GM12891 (cell line): Measurements from ENCODE around the gene UNC45A.
A peak's percentile ranks its signal among the peaks of the same experiment; 100 is the strongest.

Experiments
- DNase-seq: peaks from one replicate; pipeline ENCODE4 v3.0.0; 2011; ENCODE audit warnings: low spot score; ENCODE audit not compliant: insufficient read length
- FAIRE-seq: peaks from 2 replicates; lab custom pipeline; 2011; peaks lifted over from hg19 to GRCh38; lab: Jason Lieb, UNC
- PAX5 ChIP-seq: IDR thresholded peaks from 2 replicates; pipeline ENCODE4 v1.6.1; 2011; ENCODE audit warnings: low read length, moderate library complexity, mild to moderate bottlenecking; ENCODE audit not compliant: insufficient read depth, severe bottlenecking
- POLR2A ChIP-seq: IDR thresholded peaks from 2 replicates; pipeline ENCODE4 v1.6.1; 2011; ENCODE audit warnings: low read depth, low read length, control low read depth
- POLR2AphosphoS5 ChIP-seq: IDR thresholded peaks from 2 replicates; pipeline ENCODE4 v1.6.1; 2011; ENCODE audit warnings: low read depth, low read length, control low read depth
- POU2F2 ChIP-seq: IDR thresholded peaks from 2 replicates; pipeline ENCODE4 v1.6.1; 2011; ENCODE audit warnings: low read depth, mild to moderate bottlenecking, control low read depth, low read length, moderate library complexity
- SPI1 ChIP-seq: IDR thresholded peaks from 2 replicates; pipeline ENCODE4 v1.6.1; 2011; ENCODE audit warnings: low read depth, low read length, control low read depth
- TAF1 ChIP-seq: IDR thresholded peaks from 2 replicates; pipeline ENCODE4 v1.6.1; 2011; ENCODE audit warnings: low read depth, low read length, control low read depth

UNC45A gene

DNA sequence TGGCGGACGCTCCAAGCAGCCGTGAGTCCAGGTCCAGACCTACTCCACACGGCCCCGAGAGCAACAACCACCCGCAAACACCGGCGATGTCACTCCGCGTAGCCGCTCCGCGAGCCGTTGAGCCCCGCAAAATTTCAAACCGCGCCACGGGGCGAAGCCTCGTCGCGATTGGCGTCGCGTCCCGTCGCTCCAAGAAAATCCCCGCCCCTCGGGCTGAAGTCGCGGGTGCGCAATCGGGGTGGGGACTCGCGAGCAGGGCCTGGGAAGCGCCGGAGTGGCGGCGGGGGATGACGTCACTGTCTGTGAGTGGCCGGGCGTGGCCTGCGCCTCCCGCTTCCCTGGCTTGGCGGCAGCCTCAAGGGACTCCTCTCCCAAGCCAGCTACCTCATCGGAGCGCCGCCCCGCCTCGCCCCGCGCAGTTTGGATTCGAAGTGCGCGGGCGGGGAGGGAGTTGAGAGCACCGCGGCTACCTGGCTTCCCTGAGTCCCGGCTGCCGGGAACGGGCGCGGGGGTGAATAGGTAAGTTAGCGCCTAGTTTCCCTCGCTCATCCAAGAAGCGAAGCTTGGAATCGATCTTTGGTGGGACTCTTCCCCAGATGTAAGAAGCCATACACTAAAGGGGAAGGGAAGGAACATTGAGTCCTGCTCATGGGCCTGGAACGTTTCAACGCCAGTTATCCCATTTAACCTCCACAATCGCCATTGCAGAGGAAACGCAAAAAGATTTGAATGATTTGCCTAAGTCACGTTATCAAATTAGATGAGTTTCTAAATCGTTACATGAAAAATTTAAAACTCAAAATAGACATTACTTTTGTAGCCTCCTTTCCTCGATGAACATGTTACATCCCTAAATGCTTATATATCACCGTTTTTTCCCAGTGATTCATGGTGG is 59.6 kb downstream of the UNC45A start, which contains the start of gene PRC1:
TSS of gene PRC1 (minus strand) at position 119 of the 895 bp plus-strand sequence. CDS start at position 1, 118 bp downstream.
- DNase-seq (peak; percentile 98), FAIRE-seq (peak; percentile 98)
- TF ChIP-seq PAX5 (peak; percentile 65), SPI1 (peak; percentile 22; the same call in 1 of the 2 replicates), POLR2A (peak; percentile 66), TAF1 (0 out of 2 replicates have a peak, but pooled peaks have one; percentile 40), POLR2AphosphoS5 (peak; percentile 60; the same call in 1 of the 2 replicates), POU2F2 (no peak)

DNA sequence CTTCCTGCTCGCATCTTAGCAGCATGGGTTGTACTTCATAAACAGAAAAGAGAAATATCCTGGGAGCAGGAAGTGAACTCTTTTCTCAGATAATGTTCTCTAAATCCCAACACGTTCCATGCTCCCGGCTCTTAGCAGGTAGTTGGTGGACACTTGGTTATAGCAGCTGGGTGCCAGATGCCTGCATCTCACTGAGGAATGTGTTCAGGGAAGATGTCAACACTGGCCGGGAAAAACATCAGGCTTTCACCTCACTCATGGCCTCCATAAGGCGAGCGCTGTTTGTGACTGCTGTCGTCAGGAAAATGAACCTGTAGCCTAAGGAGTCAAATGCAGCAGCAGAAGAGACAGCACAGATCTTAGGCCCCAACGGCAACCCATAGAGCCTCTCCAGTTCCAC is 63.7 kb downstream of the UNC45A start:
- no peak for DNase-seq
- FAIRE-seq, result no peak
- TF ChIP-seq TAF1 (no peak), POU2F2 (no peak), POLR2A (no peak), POLR2AphosphoS5 (no peak), PAX5 (no peak)

DNA sequence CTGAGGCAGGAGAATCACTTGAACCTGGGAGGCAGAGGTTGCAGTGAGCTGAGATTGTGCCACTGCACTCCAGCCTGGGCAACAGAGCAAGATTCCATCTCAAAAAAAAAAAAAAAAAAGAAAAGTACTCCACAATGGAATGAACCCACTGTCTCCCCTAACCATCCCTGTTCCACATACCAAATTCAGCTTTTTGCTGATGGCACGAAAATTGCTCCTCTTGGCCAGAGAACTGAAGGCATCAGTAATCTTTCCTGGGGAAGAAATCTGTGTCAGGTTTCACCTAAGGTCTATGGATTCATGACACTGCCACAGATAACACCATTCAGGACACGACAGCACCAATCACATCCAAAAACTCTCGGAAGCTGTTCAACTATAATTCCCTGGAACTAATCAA is 66.1 kb downstream of the UNC45A start:
- FAIRE-seq, result no peak

More for the DNA sequence above, 66.1 kb downstream of the UNC45A start:
- DNase-seq, result no peak
- TF ChIP-seq POLR2A (no peak), PAX5 (no peak), POLR2AphosphoS5 (no peak)
